K562 (cell line): Measurements from ENCODE around the gene KNDC1. TPM values are rescaled to one million over a fixed set of nuclear protein-coding genes. Genes with fewer than 3 reads are reported as not detected.

Experiments
- CBFB ChIP-seq: sonication (generic); formaldehyde crosslinking; IDR thresholded peaks from 2 replicates; pipeline ENCODE4 v1.4.0; 2020; ENCODE audit warnings: mild to moderate bottlenecking, missing genetic modification reagents
- CBX8 ChIP-seq: fragments of 200-600 bp; sonication (generic); IDR thresholded peaks from 2 replicates; pipeline ENCODE4 v1.6.1; 2012; ENCODE audit warnings: borderline replicate concordance, mixed run types, low read depth, mild to moderate bottlenecking, moderate library complexity, mixed read lengths, low read length, control low read depth, inconsistent platforms; ENCODE audit not compliant: poor library complexity, severe bottlenecking; ENCODE audit errors: extremely low read depth
- L3MBTL2 ChIP-seq: fragments of 450-650 bp; IDR thresholded peaks from 2 replicates; pipeline ENCODE4 v1.6.1; 2016; ENCODE audit warnings: mild to moderate bottlenecking, moderate library complexity
- MYC ChIP-seq, 2 experiments: fragments of 250-450 bp in 1 of 2; sonication (Bioruptor Pico) in 1 of 2; IDR thresholded peaks; 2 replicates each; pipeline versions ENCODE4 v1.5.1 to v1.6.1; 2012 to 2021; ENCODE audit warnings: low read depth in 2 of 2, borderline replicate concordance in 1 of 2, improper control_type of control experiment in 1 of 2, low read length in 1 of 2, mild to moderate bottlenecking in 1 of 2, moderate library complexity in 1 of 2
- PHB ChIP-seq: fragments of 250-450 bp; sonication (Bioruptor Pico); IDR thresholded peaks from 2 replicates; pipeline ENCODE4 v1.5.0; 2021
- PYGO2 ChIP-seq: fragments of 450-650 bp; IDR thresholded peaks from 2 replicates; pipeline ENCODE4 v1.6.1; 2016; ENCODE audit warnings: mild to moderate bottlenecking, missing genetic modification characterization, moderate library complexity, missing compliant biosample characterization
- RAD21 ChIP-seq, 2 experiments: fragments of 250-450 bp in 1 of 2; fragments of 450-650 bp in 1 of 2; sonication (Bioruptor Pico) in 1 of 2; formaldehyde crosslinking in 1 of 2; IDR thresholded peaks in 1 of 2; conservative IDR thresholded peaks in 1 of 2; 2 replicates each; pipeline versions ENCODE4 v1.4.0 to v1.8.0; 2020 to 2022; ENCODE audit warnings: mild to moderate bottlenecking in 2 of 2, moderate library complexity in 1 of 2
- RAD51 ChIP-seq: fragments of 450-650 bp; IDR thresholded peaks from 2 replicates; pipeline ENCODE4 v1.7.1; 2016; ENCODE audit warnings: low read depth, mild to moderate bottlenecking, borderline replicate concordance
- RHOXF2B ChIP-seq: fragments of 250-450 bp; sonication (Bioruptor Pico); conservative IDR thresholded peaks from 2 replicates; pipeline ENCODE4 v1.5.1; 2021
- polyA plus RNA-seq, 8 experiments: library from polyadenylated mRNA; depleted of rRNA in 4 of 8; stranded (reverse) in 5 of 8; unstranded in 3 of 8; fragments of >200 nt; fragmentation: Nextera tagmentation in 2 of 8; fragmentation: Illumina TruSeq in 1 of 8; extraction: Ambion mirVana in 2 of 8; extraction: Trizol in 1 of 8; gene quantifications; 2 replicates each; pipeline versions ENCODE4 v1.2.1 to v1.2.3, GENCODE V29; 2011 to 2014; ENCODE audit warnings: inconsistent platforms in 1 of 8, missing spikeins in 1 of 8
- total RNA-seq, 7 experiments: library from RNA; depleted of rRNA in 6 of 7; stranded (reverse); fragments of >200 nt in 6 of 7; fragmentation: Illumina TruSeq in 2 of 7; extraction: Trizol in 2 of 7; gene quantifications; 2 replicates each; pipeline versions ENCODE4 v1.2.1 to v1.2.3, GENCODE V29; 2011 to 2021; ENCODE audit warnings: low replicate concordance in 1 of 7
- TF ChIP-seq, protein P1 (sequence below): sonication (generic); formaldehyde crosslinking; IDR thresholded peaks from 2 replicates; pipeline ENCODE4 v1.8.1; 2023; ENCODE audit warnings: mild to moderate bottlenecking, missing genetic modification reagents
- TF ChIP-seq, protein P2 (sequence below), 3 experiments: IDR thresholded peaks in 2 of 3; conservative IDR thresholded peaks in 1 of 3; 2 replicates each; pipeline ENCODE4 v1.5.1; 2011 to 2012; ENCODE audit warnings: low read length in 3 of 3, mild to moderate bottlenecking in 3 of 3, control low read depth in 2 of 3, improper control_type of control experiment in 1 of 3, inconsistent platforms in 1 of 3, low read depth in 1 of 3, mixed read lengths in 1 of 3, moderate library complexity in 1 of 3; ENCODE audit not compliant: insufficient read depth in 2 of 3

Gene KNDC1
- total and polyA plus RNA-seq, 9 of the 15 experiments (the other 6 are each of a cell fraction or from before 2014, with no cell fraction given), result 0.07 to 0.26 (median 0.11) TPM; not detected in 6

DNA sequence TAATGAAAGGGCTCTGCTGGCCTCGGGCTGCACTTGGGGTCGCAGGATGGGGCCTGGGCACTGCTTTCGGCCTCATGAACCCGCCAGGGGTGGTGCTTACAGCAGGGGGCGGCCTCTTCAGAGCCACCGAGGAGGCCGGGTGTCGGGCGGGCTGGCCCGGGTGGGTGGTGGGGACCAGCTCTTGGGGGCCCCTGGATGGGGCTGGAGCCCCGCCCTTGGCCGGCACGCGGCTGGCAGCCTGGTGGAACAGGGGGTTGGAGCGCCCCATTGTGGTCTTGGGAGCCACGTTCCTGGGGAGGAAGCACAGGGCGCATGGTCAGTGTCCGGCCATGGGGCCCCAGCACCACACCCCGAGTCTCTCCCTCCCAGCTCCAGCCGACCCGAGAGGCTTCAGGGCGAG is 107.8 kb downstream of the KNDC1 start (continued):
- no peak for TF ChIP-seq RAD51
- peak; percentile 56; the same call in 1 of the 2 replicates for TF ChIP-seq MYC (IDR thresholded peaks at IDR 0.05; ENCODE audit: low read depth, low read length)
- no peak for TF ChIP-seq MYC (CRISPR knock-in tag; IDR thresholded peaks at IDR 0.05; ENCODE audit: borderline replicate concordance, low read depth)
- peak in 1 of 2 experiments; percentile 21; a peak in 1 of 4 replicates for TF ChIP-seq RAD21 (CRISPR knock-in tag; conservative IDR thresholded peaks at IDR 0.05 in 1 of 2, IDR thresholded peaks at IDR 0.05 in 1 of 2)
- no peak for TF ChIP-seq CBFB
- no peak for TF ChIP-seq RHOXF2B (CRISPR knock-in tag)
- TF ChIP-seq CBX8, result no peak
- no peak for TF ChIP-seq L3MBTL2
- TF ChIP-seq, protein P1, sequence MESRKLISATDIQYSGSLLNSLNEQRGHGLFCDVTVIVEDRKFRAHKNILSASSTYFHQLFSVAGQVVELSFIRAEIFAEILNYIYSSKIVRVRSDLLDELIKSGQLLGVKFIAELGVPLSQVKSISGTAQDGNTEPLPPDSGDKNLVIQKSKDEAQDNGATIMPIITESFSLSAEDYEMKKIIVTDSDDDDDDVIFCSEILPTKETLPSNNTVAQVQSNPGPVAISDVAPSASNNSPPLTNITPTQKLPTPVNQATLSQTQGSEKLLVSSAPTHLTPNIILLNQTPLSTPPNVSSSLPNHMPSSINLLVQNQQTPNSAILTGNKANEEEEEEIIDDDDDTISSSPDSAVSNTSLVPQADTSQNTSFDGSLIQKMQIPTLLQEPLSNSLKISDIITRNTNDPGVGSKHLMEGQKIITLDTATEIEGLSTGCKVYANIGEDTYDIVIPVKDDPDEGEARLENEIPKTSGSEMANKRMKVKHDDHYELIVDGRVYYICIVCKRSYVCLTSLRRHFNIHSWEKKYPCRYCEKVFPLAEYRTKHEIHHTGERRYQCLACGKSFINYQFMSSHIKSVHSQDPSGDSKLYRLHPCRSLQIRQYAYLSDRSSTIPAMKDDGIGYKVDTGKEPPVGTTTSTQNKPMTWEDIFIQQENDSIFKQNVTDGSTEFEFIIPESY (CRISPR knock-in tag), result peak; percentile 79
- TF ChIP-seq PHB (CRISPR knock-in tag), result no peak
- TF ChIP-seq, protein P2, sequence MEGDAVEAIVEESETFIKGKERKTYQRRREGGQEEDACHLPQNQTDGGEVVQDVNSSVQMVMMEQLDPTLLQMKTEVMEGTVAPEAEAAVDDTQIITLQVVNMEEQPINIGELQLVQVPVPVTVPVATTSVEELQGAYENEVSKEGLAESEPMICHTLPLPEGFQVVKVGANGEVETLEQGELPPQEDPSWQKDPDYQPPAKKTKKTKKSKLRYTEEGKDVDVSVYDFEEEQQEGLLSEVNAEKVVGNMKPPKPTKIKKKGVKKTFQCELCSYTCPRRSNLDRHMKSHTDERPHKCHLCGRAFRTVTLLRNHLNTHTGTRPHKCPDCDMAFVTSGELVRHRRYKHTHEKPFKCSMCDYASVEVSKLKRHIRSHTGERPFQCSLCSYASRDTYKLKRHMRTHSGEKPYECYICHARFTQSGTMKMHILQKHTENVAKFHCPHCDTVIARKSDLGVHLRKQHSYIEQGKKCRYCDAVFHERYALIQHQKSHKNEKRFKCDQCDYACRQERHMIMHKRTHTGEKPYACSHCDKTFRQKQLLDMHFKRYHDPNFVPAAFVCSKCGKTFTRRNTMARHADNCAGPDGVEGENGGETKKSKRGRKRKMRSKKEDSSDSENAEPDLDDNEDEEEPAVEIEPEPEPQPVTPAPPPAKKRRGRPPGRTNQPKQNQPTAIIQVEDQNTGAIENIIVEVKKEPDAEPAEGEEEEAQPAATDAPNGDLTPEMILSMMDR (IDR thresholded peaks at IDR 0.05 in 2 of 3, conservative IDR thresholded peaks at IDR 0.05 in 1 of 3; ENCODE audit: insufficient read depth in 2 of 3, low read depth in 1 of 3, low read length in 3 of 3), result peak in 2 of 3 experiments; percentile 22 to 34; a peak in 2 of 6 replicates
- no peak for TF ChIP-seq PYGO2 (tag)
